Endometrial microvascular endothelial cells (primary cell): ENCODE results near the gene ETHE1. TPM values are rescaled to one million over a fixed set of nuclear protein-coding genes. Genes with fewer than 3 reads are reported as not detected.

Experiments used
- in situ Hi-C: cut with HindIII; loops from 2 replicates; pipeline ENCODE4 v1.10.0; 2017; ENCODE audit warnings: low sequenced_read_pairs, low pct_unique_long_range_greater_than_20kb; ENCODE audit errors: inconsistent ontology term
- total RNA-seq: library from RNA; depleted of rRNA; stranded (reverse); fragments of >200 nt; gene quantifications from one replicate; pipeline ENCODE4 v1.2.3, GENCODE V29; 2015; ENCODE audit errors: inconsistent ontology term

The ETHE1 gene
- total RNA-seq, 1 donor from 2014 or later = 52.6 TPM

DNA sequence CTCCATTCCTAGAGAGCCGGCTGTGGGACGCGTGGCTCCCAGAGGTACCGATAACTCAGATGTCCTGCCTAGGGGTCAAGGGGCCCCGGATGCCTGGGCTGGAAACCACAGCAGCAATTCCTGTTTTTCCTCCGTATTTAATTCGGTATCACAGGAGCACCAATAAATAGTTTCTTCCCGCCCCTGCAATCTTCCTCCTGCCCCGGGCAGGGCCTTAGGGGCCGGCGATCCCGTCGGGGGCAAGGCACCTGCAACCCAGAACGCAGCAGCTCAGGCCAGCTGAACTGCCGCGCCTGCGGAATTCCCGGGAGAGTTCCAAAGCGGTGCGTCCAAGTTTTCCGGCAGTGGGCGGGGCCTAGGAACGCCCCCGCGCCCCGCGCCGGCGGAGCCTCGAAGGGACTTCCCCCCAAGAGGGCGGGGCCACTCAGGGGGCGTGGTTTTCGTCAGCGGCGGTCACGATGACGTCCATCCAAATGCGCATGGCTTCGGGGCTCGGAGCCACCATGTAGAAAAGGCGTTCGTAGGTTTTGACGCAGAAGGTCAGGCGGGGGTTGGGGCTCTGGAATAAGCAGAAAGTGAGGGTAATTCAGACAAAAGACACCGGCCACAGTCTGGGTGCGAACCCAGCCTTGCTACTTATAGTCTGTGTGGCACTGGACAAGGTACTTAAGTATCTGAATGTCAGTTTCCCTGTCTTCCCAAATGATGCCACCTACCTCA, 51.9 kb downstream of the ETHE1 start:
- in situ Hi-C loops = no loop called here

DNA sequence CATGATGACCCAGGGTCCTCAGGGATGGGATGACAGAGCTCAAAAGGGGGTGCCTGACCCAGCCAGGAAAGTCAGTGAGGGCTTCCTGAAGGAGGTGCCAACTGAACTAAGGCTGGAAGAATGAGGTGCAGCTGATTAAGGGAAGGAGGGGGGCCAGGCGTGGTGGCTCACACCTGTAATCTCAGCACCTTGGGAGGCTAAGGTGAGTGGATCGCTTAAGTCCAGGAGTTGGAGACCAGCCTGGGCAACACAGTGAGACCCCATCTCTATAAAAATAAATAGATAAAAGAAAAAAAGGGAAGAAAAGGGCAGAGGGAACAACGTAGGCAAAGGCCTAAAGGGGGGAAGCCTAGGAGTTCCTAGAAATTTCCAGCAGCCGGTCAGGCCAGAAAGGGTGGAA, 52.5 kb downstream of the ETHE1 start:
- in situ Hi-C loops = no loop called here

DNA sequence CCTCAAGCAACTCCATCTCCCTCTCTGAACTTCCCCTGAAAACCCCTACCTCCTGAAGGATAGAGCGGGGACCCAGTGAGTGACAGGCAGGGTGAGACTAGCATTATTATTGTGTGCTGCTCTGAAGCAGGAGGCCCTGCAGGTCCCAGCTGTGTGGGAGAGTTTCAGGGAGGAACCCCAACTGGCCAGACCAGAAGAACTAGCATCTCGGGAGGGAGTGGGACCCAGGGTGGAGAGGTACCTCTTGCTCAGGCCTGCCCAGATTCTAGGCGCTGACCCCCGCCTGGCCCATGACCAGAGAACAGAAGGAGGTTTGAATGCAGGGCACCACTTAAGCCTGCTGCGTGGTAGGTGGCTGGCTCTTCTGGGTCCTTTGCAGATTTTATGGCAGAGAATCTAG, 55.9 kb downstream of the ETHE1 start:
- in situ Hi-C loops = no loop called here

- in situ Hi-C loops = no loop called here
Observed at GRCh38 chr19:43470288-43470687, 56.7 kb downstream of the ETHE1 start.

- in situ Hi-C loops = no loop called here
Observed at GRCh38 chr19:43469160-43469480, 57.9 kb downstream of the ETHE1 start.

GRCh38 chr19:43468354-43469159, 58.4 kb downstream of the ETHE1 start:
- in situ Hi-C loops = no loop called here

DNA sequence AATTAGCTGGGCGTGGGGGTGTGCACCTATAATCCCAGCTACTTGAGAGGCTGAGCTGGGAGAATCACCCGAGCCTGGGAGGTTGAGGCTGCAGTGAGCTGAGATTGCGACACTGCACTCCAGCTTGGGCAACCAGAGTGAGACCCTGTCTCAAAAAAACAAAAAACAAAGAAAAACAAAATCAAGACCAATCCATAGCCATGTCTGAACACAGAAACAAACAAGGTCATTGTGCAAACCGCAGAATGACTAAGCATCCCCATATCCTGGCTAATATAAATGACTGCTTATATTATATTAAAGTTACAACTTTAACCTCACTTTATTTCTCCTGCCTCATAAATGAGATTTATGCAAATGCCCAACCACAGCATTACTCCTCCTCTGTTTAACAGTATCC, 59.3 kb downstream of the ETHE1 start:
- in situ Hi-C loops = no loop called here

DNA sequence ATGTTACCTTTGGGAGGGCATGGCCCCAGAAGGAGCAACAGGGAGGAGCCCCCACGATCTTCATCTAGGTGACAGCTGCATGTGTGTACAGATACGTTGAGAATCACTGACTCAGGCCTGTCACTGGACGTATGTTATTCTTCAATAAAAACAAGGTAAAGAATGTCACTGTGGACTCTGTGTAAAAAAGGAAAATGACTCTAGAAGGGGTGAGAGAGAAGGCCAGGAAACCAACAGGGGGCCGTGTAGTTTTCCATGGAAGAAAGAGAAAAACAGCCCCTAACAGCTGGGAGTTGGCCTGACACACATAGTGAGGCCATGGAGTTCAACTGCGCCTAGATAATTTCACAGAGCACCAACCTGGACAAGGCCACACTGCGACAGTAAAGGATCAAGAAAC, 59.7 kb downstream of the ETHE1 start:
- in situ Hi-C loops = no loop called here

DNA sequence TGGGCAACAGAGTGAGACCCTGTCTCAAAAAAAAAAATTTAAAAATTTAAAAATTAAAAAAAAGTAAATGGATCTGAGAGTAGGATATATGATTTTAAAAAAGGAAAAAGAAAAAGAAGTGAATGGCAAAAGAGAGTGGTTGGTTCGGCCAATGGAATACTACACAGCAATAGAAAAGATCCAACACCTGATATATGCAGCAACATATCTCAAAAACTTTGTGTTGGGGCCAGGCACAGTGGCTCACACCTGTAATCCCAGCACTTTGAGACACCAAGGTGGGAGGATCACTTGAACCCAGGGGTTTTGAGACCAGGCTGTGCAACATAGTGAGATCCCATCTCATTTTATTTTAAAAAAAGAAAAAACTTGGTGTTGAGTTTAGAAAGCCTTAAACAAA, 60.2 kb downstream of the ETHE1 start:
- in situ Hi-C loops = no loop called here

GRCh38 chr19:43465468-43466120, 61.4 kb downstream of the ETHE1 start, which contains the start of gene LYPD3:
Gene LYPD3, minus strand, starts transcription at chr19:43465608. Its CDS starts 37 bp downstream, at chr19:43465571.
- in situ Hi-C loops = no loop called here

DNA sequence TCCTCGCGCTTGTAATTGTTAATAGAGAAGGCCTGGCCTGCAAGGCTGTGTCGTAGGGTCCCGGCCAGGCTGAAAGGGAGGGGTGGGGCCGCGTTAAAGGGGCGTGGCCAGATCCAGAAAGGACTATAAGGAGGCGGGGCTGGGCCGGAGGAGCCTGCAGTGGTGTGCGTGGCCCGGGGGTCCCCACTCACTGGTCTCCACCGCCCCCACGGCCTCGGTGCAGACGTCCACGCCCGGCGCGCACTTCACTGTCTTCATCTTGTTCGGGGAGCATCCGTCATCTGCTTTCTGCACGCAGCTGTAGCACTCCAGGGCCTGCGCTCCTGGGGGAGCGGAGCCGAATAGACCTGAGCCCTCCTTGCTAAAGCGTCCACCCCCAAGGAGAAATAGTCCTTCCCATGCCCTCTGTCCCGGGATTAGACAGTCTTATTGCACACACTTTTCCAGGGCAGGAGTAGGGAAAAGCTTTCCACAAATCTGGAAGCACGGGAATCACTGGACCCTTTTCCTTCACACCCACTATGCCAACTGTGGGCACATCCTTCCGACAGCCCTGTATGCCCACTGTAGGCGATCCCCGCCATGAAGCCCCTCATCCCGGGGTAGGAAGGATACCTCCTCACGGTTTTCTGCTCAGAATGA, 62.7 kb downstream of the ETHE1 start:
- in situ Hi-C loops = no loop called here

GRCh38 chr19:43463381-43464133, 63.4 kb downstream of the ETHE1 start:
- in situ Hi-C loops = no loop called here

DNA sequence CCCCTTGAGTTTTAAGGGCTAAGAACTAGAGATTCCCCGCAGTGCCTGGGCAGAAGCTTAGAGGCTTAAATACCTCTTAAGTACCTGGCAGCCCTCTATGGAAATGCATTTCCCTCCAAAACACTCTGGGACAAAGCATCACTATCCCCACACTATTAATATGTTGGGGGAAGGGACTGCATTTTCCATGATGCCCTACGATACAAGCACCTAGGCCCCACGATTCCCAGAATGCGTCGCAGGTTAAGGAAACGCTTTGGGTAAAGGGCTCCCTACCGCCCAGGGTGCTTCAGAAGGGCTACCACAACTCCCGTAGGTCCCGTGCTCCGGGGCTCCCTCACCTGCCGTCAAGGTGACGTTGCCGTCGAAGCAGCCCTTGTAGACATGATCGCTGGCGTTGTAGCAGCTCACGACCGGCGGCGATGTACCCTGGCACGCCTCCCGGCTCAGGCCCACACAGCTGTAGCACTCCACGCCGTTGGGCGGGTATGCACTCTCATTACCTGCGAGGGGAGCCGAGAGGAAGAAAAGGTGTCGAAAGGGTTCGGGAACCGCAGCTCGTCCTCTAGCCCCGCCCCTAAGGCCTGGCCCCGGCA, 64.1 kb downstream of the ETHE1 start:
- in situ Hi-C loops = no loop called here

DNA sequence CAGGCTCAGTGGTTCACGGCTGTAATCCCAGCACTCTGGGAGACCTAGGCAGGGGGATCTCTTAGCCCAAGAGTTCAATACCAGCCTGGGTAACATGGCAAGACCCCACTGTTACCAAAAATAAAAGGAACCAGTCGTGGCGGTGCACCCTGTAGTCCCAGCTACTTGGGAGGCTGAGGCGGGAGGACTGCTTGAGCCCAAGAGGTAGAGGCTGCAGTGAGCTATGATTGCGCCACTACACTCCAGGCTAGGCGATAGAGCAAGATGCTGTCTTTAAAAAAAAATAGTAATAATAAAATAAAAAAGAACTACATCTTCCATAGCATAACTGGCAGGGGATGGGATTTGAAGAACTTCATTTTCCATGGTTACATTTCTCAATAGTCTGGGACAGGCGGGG, 64.6 kb downstream of the ETHE1 start:
- in situ Hi-C loops = no loop called here

DNA sequence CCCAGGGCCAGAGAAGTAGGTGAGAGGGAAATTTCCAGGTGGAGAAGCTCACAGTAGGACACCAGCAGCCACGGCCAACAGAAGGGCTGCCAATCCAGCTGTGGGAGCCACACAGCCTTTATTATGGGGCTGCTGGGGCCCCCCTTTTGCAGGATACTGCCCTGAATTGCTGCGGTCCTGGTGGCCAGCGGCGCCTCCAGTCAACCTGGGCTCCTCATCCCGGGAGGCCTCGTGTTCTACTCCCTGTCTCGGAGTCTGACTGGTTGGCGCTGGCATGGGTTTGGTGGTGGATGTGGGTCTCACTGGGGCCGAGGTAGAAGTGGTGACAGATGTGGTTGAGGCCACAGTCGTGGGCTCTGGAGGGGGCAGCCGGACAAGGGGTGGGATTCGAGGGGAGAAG, 65.7 kb downstream of the ETHE1 start:
- in situ Hi-C loops = no loop called here

GRCh38 chr19:43460362-43461016, 66.5 kb downstream of the ETHE1 start:
- in situ Hi-C loops = no loop called here

- in situ Hi-C loops = no loop called here
Observed at GRCh38 chr19:43457809-43458208, 69.2 kb downstream of the ETHE1 start.
